ENCODE measurements around the gene NT5DC3. TPM values are rescaled to one million over a fixed set of nuclear protein-coding genes. Genes with fewer than 3 reads are reported as not detected.

The NT5DC3 gene
- total and polyA plus RNA-seq, 2 of the 13 experiments (the other 11 are each of a cell fraction or from before 2014, with no cell fraction given), result 3.2 to 6.6 TPM

DNA sequence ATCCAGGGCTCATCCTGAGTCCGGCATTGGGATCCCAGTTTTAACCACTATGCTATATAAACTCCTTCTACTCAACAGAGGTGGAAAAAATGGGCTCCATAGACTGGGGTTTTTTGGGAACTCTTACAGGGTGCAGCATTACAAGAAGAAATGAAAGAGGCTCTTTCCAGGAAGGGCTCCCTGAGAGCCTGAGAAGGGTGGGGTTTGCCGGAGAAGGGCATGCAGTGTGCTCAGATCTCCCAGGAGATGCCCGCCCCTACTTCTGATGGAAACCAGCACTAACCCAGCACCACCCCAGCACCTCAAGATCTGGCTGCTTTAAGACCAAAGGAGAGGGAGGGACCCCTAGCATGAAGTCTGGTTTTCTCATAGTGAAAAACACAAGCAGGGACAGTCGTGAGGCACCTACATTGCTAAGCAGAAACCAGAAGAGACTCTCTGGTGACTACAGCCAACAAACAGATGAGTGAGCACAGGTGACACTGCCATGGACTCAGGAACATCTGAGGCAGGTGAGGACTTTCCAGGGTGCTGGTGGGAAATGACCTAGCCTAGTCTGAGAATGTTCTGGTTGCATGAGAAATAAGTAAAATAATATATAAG, 45.3 kb upstream of the NT5DC3 start:
- intact Hi-C loops (cut with micrococcal nuclease; ENCODE audit: unreplicated experiment) (no loop called here), in situ Hi-C loops (cut with HindIII; ENCODE audit: extremely low pct_ligation_motif_present, low pct_unique_long_range_greater_than_20kb) (no loop called here)
- Histone ChIP-seq H3K4me3 (replicated peaks in 1 of 3; ENCODE audit: insufficient read depth in 1 of 3, low read depth in 2 of 3, low read length in 3 of 3) (no peak overlapping the region), H3K79me2 (ENCODE audit: insufficient read depth, low read length) (no peaks in the 10 kb centered on the region), H3K4me2 (ENCODE audit: low read depth, low read length) (no peak overlapping the region), H3K36me3 (replicated peaks in 1 of 2; ENCODE audit: control insufficient read depth in 1 of 2, insufficient read depth in 2 of 2, low read length in 2 of 2) (no peaks in the 10 kb centered on the region), H2AFZ (ENCODE audit: low read length) (no peak overlapping the region), H4K20me1 (ENCODE audit: insufficient read depth, low read length) (no peaks in the 10 kb centered on the region), H3K9me3 (ENCODE audit: low read length) (no peaks in the 10 kb centered on the region), H3K27ac (ENCODE audit: extremely low read length, insufficient read depth, low read length) (no peak overlapping the region), H3K9ac (ENCODE audit: insufficient read depth, low read depth, low read length) (no peak overlapping the region), H3K4me1 (ENCODE audit: insufficient read depth, low read length) (peaks cover 17% of the 10 kb centered on the region), H3K27me3 (ENCODE audit: control insufficient read depth in 1 of 2, insufficient read depth in 2 of 2, low read length in 2 of 2) (no peaks in the 10 kb centered on the region)
- FAIRE-seq, result no peak
- DNase-seq (ENCODE audit: low spot score), result no peak
- ChIA-PET CTCF (ENCODE audit: low intra/inter-chr PET ratio, low total read pairs) (no interaction called here), POLR2A (no interaction called here)
- no TSS peak for BruUV-seq (replicated peaks)
- ATAC-seq, result no peak
- WGBS (ENCODE audit: low lambda C conversion rate), result 15% methylated on average over 4 of the region's 4 CpGs
- TF ChIP-seq CSRNP2 (CRISPR knock-in tag; conservative IDR thresholded peaks at IDR 0.05; ENCODE audit: low read depth) (no peak), NFRKB (IDR thresholded peaks at IDR 0.05) (no peak), FOXM1 (CRISPR knock-in tag; IDR thresholded peaks at IDR 0.05) (no peak), DRAP1 (CRISPR knock-in tag; IDR thresholded peaks at IDR 0.05) (no peak), ZNF800 (CRISPR knock-in tag; IDR thresholded peaks at IDR 0.05) (no peak), ZNF766 (CRISPR knock-in tag; IDR thresholded peaks at IDR 0.05; ENCODE audit: borderline replicate concordance) (no peak), ZFAT (CRISPR knock-in tag; conservative IDR thresholded peaks at IDR 0.05) (no peak)
- TF ChIP-seq, protein P1, sequence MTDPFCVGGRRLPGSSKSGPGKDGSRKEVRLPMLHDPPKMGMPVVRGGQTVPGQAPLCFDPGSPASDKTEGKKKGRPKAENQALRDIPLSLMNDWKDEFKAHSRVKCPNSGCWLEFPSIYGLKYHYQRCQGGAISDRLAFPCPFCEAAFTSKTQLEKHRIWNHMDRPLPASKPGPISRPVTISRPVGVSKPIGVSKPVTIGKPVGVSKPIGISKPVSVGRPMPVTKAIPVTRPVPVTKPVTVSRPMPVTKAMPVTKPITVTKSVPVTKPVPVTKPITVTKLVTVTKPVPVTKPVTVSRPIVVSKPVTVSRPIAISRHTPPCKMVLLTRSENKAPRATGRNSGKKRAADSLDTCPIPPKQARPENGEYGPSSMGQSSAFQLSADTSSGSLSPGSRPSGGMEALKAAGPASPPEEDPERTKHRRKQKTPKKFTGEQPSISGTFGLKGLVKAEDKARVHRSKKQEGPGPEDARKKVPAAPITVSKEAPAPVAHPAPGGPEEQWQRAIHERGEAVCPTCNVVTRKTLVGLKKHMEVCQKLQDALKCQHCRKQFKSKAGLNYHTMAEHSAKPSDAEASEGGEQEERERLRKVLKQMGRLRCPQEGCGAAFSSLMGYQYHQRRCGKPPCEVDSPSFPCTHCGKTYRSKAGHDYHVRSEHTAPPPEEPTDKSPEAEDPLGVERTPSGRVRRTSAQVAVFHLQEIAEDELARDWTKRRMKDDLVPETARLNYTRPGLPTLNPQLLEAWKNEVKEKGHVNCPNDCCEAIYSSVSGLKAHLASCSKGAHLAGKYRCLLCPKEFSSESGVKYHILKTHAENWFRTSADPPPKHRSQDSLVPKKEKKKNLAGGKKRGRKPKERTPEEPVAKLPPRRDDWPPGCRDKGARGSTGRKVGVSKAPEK (CRISPR knock-in tag; IDR thresholded peaks at IDR 0.05; ENCODE audit: borderline replicate concordance), result no peak
- TF ChIP-seq, protein P2, sequence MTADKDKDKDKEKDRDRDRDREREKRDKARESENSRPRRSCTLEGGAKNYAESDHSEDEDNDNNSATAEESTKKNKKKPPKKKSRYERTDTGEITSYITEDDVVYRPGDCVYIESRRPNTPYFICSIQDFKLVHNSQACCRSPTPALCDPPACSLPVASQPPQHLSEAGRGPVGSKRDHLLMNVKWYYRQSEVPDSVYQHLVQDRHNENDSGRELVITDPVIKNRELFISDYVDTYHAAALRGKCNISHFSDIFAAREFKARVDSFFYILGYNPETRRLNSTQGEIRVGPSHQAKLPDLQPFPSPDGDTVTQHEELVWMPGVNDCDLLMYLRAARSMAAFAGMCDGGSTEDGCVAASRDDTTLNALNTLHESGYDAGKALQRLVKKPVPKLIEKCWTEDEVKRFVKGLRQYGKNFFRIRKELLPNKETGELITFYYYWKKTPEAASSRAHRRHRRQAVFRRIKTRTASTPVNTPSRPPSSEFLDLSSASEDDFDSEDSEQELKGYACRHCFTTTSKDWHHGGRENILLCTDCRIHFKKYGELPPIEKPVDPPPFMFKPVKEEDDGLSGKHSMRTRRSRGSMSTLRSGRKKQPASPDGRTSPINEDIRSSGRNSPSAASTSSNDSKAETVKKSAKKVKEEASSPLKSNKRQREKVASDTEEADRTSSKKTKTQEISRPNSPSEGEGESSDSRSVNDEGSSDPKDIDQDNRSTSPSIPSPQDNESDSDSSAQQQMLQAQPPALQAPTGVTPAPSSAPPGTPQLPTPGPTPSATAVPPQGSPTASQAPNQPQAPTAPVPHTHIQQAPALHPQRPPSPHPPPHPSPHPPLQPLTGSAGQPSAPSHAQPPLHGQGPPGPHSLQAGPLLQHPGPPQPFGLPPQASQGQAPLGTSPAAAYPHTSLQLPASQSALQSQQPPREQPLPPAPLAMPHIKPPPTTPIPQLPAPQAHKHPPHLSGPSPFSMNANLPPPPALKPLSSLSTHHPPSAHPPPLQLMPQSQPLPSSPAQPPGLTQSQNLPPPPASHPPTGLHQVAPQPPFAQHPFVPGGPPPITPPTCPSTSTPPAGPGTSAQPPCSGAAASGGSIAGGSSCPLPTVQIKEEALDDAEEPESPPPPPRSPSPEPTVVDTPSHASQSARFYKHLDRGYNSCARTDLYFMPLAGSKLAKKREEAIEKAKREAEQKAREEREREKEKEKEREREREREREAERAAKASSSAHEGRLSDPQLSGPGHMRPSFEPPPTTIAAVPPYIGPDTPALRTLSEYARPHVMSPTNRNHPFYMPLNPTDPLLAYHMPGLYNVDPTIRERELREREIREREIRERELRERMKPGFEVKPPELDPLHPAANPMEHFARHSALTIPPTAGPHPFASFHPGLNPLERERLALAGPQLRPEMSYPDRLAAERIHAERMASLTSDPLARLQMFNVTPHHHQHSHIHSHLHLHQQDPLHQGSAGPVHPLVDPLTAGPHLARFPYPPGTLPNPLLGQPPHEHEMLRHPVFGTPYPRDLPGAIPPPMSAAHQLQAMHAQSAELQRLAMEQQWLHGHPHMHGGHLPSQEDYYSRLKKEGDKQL (CRISPR knock-in tag; IDR thresholded peaks at IDR 0.05; ENCODE audit: low read depth), result no peak
- TF ChIP-seq, protein P3, sequence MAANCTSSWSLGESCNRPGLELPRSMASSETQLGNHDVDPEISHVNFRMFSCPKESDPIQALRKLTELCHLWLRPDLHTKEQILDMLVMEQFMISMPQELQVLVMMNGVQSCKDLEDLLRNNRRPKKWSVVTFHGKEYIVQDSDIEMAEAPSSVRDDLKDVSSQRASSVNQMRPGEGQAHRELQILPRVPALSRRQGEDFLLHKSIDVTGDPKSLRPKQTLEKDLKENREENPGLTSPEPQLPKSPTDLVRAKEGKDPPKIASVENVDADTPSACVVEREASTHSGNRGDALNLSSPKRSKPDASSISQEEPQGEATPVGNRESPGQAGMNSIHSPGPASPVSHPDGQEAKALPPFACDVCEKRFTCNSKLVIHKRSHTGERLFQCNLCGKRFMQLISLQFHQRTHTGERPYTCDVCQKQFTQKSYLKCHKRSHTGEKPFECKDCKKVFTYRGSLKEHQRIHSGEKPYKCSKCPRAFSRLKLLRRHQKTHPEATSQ (CRISPR knock-in tag; IDR thresholded peaks at IDR 0.05; ENCODE audit: borderline replicate concordance), result no peak

Data from HepG2 (cell line).